HG03575 (cell line): ENCODE data around the gene LYPD6B.

ENCODE experiments used
- ATAC-seq: cut with Tn5 transposase; IDR thresholded peaks from one replicate; pipeline ENCODE4 v1.9.1; 2021; ENCODE audit not compliant: unreplicated experiment, insufficient number of reproducible peaks, low FRiP score; ENCODE audit errors: extremely low read depth

The LYPD6B gene

GRCh38 chr2:149038442-149039212 lies at the start of gene LYPD6B:
Gene LYPD6B (plus strand): TSS chr2:149038699. CDS start chr2:149130949, 92,250 bp downstream.
- no peak for ATAC-seq

DNA sequence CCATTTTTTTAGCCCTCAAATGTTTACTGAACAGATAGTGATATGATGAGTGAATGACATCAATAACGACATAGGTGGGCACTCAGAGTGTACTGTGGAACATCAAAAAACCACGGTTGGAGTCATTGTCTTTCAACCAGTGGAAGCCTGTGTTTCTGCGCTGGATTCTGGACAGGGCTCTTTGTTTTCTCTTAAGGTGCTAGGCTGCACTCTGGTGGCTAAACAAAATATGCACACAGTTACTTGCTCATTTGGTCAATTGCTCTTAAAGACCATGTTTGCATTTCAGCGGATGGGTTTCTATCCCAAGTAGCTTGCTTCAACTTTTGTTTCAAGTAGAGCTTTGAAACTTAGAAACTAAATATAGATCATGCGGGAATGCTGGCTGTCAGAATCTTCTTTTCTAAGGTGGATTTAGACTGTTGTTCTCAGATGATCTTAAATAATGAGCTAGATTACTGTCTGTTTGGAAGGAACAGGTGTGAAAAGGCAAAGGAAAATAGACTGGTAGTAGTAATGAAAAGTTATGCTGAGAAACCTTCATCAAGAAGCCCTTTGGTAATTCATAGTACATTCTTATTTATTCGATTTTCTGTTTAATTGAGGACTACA lies 48.5 kb upstream of the LYPD6B start:
- peak; percentile 84 for ATAC-seq

GRCh38 chr2:148990968-148991367 lies 47.5 kb upstream of the LYPD6B start:
- no peak for ATAC-seq

GRCh38 chr2:148992448-148992847 lies 46.1 kb upstream of the LYPD6B start:
- ATAC-seq, result no peak

DNA sequence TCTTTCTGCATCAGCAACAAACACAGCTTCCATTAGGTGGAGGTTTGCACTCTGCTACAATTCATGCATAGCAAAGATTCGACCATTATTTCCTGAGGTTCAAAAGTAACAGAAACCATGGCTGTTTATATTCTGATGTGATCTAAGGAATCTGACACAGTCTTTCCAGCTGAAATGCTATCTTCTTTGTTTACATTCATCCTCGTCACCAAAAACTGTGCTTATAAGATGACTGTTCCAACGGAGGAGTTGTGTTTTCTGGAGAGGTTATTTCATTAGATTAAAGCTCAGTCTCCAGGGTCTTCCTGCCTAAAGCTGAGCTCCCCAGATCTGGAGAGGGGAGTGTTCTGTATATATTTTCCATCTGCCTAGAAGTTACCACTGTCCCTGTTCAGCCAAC lies 45.1 kb upstream of the LYPD6B start:
- ATAC-seq, result no peak

DNA sequence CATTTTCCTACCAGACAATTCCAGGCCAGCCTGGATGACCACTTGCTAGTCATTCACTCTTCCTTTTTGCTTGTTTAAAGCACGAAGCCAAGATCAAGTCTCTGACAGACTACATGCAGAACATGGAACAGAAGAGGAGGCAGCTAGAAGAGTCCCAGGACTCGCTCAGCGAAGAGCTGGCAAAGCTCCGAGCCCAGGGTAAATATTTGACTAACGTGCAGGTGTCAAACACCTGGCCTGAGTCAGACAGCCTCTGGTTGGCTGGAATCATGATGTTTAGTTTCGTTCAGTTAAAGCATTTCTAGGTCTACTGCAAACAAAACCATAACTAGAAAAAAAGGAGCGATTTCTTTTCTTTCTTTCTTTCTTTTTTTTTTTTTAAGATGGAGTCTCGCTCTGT lies 44.2 kb upstream of the LYPD6B start:
- ATAC-seq, result no peak

DNA sequence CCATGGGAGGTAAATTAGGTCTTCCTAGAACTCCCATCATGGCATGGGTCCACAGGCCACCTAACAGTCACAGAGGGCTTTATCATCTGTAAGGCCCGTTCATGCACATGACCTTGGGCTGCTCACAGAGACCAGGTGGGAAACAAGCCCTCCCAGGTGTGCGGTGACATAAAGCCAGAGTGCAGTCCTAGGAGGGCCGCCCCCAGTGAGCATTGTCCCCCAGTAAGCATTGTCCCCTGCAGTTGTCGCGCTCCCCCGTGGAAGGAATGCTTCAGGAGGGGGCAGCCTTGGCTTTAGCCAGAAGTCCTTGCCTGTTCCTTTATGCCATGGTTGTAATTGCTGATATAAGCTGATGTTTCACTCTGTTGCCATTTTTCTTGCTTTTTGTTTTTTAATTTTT lies 41.7 kb upstream of the LYPD6B start:
- ATAC-seq, result no peak

- ATAC-seq, result no peak
Measured at GRCh38 chr2:148998165-148998830, 40.2 kb upstream of the LYPD6B start.

DNA sequence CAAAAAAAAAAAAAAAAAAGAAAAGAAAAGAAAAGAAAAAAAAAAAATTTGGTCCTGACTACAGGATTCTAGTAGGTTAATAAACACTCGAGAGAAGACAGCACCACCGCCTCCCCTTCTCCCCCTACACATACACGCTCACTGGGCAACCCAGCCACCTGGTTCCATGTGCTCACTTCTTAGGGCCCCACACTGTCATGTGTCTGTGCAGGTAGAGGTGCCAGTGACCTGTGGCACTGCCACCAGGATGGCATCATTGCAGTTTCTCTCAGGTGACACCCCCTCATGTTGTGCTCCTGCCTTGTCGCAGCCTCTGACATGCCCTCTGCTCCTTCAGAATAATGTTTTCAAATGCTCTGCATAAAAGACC lies 39.7 kb upstream of the LYPD6B start:
- no peak for ATAC-seq

DNA sequence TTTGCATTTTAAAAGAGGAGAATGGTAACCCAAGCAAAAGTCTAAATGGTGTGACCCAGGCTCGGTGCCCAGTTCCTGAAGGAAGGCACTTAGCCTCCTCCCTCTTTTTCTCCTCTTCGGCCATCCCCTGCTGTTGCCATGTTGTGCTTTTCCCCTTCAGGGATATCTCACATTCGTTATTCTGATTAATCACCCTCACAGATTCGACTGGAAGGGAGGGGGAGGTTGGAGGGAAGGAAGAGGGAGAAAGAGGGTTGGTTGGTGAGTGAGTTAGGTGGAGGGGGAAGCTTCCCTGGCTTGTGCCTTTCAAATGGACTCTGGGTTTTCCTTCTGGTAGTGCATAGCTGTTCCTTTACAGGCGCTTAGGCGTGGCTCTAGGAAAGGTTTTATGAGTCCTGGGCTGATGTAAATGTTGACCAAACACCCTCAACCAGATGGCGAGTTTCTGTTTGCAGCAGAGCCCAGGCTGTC lies 39.0 kb upstream of the LYPD6B start:
- ATAC-seq, result no peak

DNA sequence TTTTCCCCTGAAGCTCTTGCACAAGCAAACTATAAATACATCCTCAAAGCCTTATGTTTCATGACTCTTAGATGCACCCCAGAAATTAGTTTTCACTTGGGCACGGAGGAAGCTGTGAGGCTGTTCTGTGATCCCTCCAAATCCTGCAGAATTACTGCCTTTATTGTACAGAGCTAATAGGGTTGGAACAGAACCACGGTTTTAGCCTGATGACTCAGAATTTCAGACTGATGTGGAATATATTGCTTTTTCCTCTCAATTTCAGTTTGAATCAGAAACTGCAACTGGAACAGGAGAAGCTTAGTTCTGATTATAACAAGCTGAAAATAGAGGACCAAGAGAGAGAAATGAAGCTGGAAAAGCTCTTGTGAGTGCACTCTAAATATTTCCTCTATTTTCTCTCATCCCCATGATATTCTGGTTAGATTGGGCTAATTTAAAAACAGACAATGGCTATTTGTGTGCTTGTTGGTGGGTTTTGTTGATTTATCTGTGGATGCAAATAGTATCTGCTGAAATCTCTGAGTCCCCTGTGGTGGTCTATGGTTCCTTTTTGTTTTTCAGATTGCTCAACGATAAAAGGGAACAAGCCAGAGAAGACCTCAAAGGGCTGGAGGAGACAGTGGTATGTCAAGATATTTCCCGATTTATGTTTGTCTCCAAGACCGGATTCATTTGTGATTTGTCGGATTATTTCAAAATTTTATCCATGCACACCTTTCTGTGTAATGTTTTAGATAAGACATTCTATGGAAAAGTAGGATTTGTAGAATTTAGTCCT lies 38.2 kb upstream of the LYPD6B start:
- no peak for ATAC-seq

DNA sequence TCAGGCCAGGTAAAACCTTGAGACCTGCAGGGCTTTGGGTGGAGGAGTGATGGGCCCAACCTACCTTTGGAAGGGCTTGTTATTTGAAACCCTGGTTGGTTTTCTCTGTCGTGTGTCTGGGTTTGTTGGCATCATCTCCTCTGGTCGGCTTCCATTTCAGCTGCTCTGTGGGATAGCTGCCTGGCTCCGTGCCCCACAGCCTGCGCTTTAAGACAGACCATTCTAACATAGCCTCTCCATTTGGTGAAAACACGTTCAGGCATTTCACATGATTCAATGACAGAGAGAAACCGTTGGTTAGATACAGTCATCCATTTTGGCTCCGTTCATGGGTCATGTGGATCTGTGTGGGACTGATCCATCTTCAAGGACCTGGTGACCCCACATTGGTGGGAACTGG lies 37.0 kb upstream of the LYPD6B start:
- ATAC-seq, result no peak

DNA sequence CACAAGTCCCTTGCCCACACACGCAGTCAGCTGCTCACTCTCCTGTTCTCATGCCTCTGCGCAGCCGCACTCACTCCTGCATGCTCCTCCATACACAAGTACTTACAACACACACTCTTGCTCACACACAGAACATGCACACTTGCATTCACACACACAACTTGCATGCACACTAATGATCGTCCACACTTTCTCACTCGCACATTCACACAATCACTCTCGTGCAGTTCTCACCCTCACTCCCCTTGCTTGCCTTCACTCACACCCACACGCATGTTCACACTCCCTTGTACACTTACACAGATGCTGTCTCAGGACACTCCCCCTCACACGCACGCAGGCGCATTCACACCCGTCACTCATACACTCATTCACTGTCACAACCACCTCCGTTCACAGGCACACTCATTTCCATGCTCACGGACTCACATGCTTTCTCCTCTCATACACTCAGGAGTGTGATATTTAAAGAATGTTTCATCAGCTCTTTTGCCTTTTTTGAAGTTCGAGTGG lies 36.1 kb upstream of the LYPD6B start:
- ATAC-seq, result no peak

GRCh38 chr2:149002891-149003740 lies 35.4 kb upstream of the LYPD6B start:
- ATAC-seq, result no peak

- ATAC-seq, result no peak
Measured at GRCh38 chr2:149004836-149005235, 33.7 kb upstream of the LYPD6B start.

- ATAC-seq, result no peak
Measured at GRCh38 chr2:149005471-149006077, 32.9 kb upstream of the LYPD6B start.

- ATAC-seq, result no peak
Measured at GRCh38 chr2:149006883-149007543, 31.5 kb upstream of the LYPD6B start.
